Left renal pelvis (tissue), 4 donors: Measurements from ENCODE around the gene MICAL3. TPM values are rescaled to one million over a fixed set of nuclear protein-coding genes. Genes with fewer than 3 reads are reported as not detected.
"Not testable (repeated sequence)": the region's sequence is repeated elsewhere in the genome, so short reads cannot be mapped to it uniquely, and the experiment has no call there.

ENCODE experiments used
- DNase-seq, 4 donors: peaks; one replicate each; pipeline ENCODE4 v3.0.0-alpha.2; 2013; ENCODE audit warnings: low read depth in 4 of 4, low spot score in 3 of 4
- polyA plus RNA-seq, 4 donors: library from polyadenylated mRNA; unstranded; fragments of 120-200 nt; gene quantifications; one replicate each; pipeline ENCODE4 v1.2.1, GENCODE V29; 2013; ENCODE audit not compliant: insufficient read length in 4 of 4

The MICAL3 gene
- polyA plus RNA-seq, 4 donors: 20.7 to 37.1 (median 34.1) TPM

DNA sequence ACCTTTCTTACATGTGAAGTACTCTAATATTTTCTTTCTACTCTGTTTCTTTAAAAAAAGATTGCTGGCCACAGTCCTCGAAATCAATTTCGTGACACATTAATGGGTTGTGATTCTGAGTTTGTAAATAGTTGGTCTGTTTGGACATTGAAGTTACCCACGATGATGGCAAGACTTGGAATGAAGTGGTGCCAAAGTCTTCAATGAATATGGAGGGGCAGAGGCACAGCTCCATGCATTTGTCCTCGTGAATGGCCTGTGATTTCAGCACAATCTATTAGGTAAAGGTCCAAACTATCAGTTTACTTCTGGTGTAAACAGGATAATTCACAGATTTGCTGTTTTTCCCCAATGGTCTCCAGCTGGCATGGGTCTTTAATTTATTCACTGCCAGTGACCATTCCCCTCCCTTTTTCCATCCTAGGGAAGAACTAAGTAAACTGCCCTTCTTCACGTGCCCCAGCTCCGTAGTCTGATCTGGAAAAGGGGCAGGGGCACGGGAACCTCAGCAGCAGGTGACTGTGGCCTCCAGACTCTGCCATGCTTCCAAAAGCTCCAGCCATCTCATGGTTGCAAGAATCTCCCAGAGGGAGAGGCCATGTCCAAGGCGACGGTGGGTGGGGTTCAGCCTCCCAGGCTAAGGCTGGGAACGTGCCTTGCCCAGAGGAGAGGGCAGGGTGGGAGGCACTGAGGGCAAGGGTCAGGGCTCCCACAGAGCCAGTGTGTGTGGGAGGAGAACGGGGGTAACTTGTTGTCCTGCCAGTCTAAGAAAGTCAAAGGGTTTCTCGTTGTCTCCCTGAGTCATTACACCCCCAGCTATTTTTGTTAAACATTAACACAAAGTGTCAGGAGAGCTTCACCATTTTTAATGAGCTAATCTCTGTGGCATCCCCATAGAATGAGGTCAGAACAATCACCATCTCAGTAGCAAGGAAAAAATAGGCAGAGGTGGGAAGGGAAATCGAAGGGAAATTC lies 36.6 kb upstream of the MICAL3 start:
- DNase-seq: peak in 1 of 4 donors; percentile 45

DNA sequence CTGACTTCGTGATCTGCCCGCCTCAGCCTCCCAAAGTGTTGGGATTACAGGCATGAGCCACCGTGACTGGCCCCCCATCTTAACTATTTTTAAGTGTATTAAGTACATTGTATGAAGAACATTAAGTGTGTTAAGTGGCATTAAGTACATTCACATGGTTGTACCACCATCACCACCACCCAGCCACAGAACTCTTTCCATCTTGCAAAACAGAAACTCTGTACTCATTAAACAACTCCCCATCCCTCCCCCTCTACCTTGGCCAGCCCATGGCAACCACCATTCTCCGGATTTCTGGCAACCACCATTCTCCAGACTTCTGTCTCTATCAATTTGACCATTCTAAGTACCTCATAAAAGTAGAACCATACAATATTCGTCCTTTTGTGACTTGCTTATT lies 35.6 kb upstream of the MICAL3 start:
- no peak for DNase-seq

DNA sequence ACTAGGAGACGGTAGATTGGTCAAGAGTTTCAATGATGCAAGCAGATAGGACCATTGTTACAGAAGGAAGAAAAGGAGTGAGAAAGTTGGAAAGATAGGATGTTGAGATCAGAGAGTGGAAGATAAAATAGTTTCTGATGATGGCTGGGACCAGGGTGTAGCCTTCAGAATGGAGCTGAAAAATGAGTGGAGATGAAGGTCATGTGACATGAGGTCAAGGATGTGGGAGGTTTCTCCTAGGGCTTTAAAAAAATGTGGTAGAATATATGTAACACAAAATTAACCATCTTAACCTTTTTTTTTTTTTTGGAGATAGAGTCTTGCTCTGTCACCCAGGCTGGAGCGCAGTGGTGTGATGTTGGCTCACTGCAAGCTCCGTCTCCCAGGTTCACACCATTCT lies 35.1 kb upstream of the MICAL3 start:
- no peak for DNase-seq

DNA sequence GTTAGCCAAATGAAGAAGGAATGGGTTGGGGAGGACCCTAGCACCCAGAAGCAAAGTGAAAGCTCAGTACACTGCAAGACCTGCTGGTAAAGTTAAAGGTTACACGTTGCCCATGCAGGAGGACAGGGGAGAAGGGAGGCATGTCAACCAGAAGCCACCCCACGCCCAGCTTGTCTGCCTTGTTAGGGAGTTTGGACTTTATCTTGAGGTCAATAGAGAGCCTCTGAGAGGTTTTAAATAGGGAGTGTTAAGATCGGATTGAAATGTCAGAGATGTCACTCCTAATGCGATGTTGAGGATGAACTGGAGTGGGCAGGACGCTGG lies 34.7 kb upstream of the MICAL3 start:
- no peak for DNase-seq

DNA sequence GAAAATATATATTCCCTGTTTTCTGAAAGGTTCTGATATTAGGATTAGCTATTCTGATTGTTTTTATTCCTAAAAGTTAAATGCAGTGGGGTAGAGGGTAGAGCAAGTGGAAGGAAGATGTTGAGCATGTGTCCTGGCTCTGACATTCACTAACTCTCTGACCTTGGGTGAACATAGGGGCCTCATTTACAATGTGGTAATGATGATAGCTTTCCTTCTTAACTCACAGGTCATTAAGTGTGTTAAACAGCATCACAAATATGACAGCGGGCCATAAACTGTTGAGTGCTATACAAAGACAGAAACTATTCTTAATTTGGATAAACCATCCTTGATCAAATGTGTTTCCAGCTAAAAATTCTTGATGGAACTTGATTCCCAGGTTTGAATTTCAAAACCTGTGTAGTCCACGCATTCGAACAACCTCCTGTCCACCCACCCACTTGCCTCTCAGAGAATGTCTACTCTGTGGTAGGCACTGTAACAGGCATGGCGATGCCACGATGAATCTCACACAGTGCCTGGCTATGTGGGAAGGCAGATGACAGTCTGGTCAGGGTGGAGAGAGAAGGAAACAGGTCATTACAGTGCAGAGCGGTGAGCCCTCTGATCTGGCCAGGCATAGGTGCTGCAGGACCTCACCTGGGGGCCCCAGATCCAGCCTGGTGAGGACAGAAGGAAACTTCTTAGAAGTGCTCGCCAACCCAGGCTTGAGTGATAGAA lies 34.2 kb upstream of the MICAL3 start:
- DNase-seq: no peak

DNA sequence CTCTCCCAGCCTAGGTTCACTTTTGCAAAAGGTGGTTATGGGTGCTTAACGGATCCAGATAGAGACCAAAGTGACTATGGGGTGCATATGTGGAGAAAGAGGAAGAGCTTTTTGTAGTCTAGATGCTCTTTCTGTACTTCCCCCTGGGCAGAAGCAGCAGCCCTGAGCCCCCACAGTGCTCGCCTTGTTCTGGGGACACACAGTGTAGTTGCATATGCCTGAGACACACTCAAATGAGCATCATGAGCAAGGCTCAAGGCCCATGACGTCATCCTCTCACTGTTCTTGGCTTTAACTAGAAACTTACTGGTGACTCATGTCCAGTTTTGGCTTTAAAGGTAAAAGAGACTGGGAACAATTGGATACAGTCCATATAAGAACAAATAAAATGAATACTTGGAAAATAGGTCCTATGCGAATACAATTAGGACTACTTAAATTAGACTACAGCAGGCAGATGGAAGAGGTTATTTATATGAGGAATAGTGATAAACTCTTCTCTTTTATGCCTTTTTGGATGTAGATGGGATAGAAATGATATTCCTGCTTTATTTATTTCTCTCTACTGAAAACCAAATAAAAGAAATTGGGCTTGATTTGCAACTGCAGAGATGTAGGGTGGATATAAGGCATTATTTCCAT lies 33.3 kb upstream of the MICAL3 start:
- DNase-seq: no peak

DNA sequence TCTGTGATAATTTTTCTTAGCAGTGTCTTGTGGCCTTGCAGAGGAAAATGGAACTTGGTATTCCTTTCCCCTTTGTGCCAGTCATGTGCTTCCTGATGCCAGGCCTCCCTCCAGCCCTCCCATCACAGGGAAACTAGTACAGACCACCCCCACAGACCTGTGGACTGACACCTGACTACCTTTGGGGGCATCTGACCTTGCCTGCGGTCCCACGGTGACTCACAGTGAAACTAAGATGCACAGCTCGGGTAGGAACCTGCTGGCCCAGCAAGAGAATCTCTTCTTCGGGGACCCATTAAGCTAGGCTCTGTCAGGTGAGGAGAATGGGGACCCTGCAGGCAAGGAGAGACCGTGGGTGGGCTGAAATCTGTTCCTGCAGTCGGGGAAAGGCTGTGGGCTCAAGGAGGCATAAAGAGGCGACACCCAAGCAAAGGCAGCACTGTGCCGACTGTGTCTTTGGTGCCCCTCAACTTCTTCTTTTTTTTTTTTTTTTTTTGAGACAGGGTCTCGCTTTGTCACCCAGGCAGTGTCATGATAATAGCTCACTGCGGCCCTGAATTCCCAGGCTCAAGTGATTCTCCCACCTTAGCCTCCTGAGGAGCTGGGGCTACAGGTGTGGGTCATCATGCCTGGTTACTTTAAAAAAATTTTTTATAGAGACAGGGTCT lies 32.6 kb upstream of the MICAL3 start:
- DNase-seq: no peak

DNA sequence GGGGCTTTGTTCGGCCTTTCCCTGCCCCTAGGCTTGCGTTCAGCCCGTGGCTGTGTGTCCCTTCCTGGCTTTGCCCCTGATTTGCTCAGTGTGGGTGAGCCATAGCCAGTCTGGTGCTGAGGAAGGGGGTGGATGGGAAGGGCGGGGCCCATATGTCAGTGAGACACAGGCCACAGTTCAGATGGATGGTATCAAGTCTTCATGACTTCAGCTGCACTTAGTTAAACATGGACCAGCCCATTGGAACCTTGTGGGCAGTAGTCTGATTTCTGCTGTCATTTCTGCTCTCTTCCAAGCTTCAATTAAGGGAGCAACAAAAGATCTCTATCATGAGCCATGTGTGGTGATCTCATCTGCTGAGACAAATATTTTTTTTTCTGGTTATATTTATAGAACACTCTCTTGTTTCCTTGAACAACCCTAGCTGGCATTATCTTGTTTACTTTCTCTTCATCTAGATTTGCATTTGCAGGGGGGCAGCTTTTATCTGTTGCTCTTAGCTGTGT lies 31.9 kb upstream of the MICAL3 start:
- no peak for DNase-seq

DNA sequence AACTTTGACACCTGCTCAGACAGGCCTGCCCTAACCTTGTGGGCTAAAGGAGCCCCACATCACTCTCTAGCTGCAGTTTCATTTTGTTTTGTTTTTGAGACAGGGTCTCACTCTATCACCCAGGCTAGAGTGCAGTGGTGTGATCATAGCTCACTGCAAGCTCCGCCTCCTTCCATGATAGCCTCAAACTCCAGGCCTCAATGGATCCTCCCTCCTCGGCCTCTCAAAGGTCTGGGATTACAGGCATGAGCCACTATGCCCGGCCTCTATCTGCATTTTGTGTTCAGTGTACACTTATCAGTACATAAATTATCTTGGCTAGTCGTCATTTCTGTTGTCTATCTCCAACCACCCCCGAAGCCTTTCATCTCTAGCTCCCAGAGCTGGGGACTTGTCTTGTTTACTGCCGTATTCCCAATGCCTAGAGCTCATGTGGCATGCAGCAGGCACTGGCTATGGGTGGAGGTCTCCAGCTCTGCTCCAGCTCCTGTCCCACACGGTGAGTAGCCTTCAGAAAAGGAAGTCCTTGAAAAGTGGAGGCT lies 31.3 kb upstream of the MICAL3 start:
- DNase-seq: no peak

DNA sequence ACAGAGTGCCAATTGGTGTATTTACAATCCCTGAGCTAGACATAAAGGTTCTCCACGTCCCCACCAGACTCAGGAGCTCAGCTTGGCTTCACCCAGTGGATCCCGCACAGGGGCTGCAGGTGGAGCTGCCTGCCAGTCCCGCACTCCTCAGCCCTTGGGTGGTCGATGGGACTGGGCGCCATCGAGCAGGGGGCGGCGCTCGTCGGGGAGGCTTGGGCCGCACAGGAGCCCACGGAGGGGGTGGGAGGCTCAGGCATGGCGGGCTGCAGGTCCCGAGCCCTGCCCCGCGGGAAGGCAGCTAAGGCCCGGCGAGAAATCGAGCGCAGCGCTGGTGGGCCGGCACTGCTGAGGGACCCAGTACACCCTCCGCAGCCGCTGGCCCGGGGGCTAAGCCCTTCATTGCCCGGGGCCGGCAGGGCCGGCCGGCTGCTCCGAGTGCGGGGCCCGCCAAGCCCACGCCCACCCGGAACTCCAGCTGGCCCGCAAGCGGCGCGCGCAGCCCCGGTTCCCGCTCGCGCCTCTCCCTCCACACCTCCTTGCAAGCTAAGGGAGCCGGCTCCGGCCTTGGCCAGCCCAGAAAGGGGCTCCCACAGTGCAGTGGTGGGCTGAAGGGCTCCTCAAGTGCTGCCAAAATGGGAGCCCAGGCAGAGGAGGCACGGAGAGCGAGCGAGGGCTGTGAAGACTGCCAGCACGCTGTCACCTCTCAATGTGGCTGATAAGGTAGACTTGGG lies 29.0 kb upstream of the MICAL3 start:
- DNase-seq: not testable (repeated sequence)

DNA sequence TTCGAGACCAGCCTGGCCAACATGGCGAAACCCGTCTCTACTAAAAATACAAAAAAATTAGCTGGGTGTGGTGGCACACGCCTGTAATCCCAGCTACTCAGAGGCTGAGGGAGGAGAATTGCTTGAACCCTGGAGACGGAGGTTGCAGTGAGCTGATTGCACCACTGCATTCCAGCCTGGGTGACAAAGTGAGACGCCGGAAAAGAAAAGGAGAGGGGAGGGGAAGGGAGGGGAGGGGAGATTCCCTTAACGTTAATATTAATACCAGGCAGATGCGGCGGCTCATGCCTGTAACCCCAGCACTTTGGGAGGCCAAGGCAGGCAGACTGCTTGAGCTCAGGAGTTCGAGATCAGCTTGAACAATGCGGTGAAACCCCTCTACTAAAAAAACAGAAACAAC lies 26.8 kb upstream of the MICAL3 start:
- DNase-seq: not testable (repeated sequence)

DNA sequence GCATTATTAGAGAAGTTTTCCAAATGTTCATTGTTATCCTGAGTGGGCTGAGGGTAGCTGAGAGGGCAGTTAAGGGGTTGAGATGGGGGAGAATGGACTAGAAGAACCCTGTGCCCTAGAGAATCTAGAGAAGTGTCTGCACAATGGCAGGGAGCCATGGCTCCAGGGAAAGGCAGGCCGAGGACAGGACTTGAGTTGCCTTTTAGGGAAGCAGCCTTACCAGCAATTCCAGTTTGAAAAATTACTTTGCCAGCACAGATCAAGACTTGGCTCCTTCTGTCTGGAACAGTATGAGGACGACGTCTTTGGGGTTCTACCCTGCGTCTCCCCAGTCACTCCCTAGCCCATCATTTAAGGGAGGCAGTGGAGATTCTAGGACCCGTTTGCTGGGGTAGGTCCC lies 25.7 kb upstream of the MICAL3 start:
- DNase-seq: no peak

DNA sequence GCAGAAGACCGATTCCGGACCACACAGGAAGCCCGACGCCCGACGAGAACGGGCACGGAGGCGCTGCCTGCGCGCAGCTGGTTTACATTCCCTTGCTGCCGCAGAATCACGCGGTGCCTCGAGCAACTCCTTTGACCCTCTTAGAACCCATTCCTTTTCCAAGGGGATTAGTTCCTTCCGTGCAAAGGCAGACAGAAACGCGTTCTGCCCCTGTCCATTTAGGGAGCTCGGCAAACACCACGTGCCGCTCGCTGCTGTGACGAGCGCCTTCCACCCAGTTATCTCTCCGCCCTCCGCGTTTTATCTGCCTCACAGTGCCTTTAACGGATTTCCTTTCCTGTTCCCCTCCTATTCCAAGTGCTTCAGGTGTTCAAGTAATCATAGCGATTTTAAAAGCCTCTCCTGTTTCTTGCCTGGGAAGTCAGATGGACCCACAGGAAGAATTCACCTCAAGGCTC lies 24.1 kb upstream of the MICAL3 start:
- DNase-seq: no peak

DNA sequence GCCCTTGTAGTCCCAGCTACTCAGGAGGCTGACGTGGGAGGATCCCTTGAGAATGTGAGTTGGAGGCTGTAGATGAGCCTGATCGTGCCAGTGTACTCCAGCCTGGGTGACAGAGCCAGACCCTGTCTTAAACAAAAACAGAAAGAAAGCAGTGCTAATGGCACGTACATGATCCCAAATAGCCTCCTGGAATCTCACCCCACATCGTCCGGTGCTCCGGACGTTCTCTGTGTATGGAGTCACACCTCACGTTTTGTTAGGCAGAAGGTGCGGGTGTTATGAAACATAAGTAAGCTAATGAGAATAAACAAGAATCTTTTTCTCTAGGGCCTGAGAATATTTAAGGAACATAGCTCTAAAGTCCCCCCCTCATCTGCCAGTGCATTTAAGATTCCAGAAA lies 23.7 kb upstream of the MICAL3 start:
- no peak for DNase-seq

DNA sequence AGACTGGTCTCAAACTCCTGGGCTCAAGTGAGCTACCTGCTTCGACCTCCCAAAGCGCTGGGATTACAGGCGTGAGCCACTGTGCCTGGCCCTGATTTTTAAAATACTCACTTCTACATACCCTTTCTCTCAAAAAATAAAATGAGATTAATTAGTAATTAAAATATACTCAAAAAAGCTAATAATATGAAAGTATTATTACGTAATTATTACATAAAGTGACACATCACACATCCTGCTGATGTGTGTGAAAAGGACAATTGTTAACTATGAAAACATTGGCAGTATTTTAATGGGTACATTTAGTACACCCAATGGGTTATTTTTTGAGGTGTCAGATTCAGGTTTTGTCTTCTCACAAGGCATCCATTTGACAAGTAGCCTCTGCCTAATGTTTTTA lies 21.4 kb upstream of the MICAL3 start:
- DNase-seq: no peak

DNA sequence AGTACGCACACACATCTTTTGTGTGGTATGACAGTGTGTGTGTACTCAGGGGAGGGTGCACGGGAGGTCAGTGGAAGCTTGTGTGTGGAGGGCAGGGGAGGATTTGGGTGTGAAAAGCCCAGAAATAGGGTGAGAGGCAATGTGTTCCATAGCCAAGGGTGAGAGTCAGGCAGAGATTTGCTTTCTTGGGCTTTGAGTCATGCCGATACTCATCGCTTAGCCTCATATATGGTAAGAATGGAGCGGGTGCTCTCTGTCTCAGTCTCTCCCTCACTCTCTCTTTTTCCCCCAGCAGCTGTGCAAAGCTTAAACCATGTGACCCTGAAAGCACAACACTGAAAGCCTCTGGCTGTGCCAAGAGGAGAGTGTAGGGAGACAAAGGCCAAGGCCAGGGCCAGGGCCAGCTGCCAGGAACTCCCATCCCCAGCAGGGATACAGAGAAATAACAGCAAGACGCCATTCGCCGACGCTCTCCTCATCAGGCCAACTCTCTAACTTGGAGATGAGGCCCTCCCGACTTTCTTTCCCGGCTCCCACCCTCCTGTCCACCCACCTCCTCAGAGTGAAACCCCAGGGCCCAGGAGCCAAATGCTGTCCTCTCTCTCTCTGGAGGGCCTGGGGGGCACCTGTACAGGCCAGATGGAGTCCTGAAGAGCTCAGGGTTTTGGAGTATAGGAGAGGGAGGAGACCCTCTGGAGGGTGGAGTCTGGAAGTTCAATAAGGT lies 20.3 kb upstream of the MICAL3 start:
- no peak for DNase-seq

DNA sequence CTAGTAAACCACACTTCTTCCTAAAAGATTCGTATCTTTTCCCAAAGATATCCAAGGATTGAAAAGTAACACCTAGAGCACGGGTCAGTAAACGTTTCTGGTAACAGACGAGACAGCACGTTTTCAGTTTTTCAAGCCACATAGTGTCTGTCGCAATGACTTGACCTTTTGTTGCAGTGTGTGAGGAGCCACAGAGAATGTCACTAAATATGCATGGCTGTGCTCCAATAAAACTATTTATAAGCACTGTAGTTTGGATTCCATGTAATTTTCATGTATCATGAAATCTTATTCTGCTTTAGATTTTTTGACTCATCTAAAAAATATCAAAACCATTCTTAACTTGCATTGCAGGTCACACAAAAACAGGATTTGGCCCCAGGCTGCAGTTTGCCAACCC lies 18.3 kb upstream of the MICAL3 start:
- DNase-seq: no peak

DNA sequence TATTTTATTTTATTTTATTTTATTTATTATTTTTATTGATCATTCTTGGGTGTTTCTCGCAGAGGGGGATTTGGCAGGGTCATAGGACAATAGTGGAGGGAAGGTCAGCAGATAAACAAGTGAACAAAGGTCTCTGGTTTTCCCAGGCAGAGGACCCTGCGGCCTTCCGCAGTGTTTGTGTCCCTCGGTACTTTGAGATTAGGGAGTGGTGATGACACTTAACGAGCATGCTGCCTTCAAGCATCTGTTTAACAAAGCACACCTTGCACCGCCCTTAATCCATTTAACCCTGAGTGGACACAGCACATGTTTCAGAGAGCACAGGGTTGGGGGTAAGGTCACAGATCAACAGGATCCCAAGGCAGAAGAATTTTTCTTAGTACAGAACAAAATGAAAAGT lies 16.5 kb upstream of the MICAL3 start:
- not testable (repeated sequence) for DNase-seq

DNA sequence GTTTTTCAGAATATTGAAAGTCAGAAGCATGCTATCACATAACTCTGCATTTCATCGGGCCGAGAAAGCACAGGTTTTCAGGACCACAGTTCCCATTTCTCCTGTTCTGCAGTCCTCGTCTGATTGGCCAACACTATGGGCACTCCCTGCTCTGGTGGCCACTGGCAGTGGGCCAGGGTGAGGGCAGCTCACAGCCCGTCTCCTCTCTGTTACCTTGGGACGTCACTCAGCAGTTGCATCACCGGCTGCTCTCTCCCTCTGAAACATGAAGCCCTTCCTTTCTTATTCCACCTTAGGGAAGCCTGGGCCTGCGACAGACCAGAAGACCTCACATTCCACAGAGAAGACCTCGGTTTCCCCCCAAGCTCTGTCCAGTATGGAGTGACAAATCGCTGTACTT lies 11.4 kb upstream of the MICAL3 start:
- DNase-seq: no peak
